ENCODE data around the gene TMEM178A. TPM values are rescaled to one million over a fixed set of nuclear protein-coding genes. Genes with fewer than 3 reads are reported as not detected.

Gene TMEM178A
- total and polyA plus RNA-seq, 2 donors (not counting 1 experiment from before 2014, with no cell fraction given): 0.69 to 0.99 TPM

DNA sequence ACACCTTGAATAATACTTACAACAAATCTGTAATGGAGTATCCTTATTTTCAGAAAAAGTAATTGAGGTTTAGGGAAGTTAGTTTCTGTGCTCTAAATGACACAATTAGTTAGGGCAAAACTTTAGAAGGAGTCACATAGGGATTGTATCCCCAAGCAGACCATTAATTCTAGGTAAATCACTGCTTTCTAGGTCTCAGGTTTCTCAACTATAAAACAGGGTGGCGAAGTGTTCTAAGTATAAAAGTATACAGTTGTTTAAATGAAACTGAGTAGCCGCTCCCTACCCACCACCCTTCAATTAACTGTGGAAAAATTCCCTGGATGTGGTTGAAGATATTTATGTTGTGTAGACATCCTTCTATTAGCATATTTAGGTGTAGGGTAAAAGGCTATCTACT is 19.9 kb upstream of the TMEM178A start:
- no peak overlapping the region for H3K27ac Mint-ChIP-seq
- H3K79me2 ChIP-seq (ENCODE audit: control insufficient read depth, insufficient read depth, low read length): no peaks in the 10 kb centered on the region
- H3K27me3 Mint-ChIP-seq: peaks cover 8% of the 10 kb centered on the region
- no peaks in the 10 kb centered on the region for H4K20me1 ChIP-seq (ENCODE audit: control insufficient read depth, insufficient read depth, low read length, poor library complexity, severe bottlenecking)
- no peaks in the 10 kb centered on the region for H3K4me1 Mint-ChIP-seq
- no peaks in the 10 kb centered on the region for H3K36me3 ChIP-seq (replicated peaks in 1 of 2; ENCODE audit: control extremely low read depth in 1 of 2, control insufficient read depth in 1 of 2, extremely low read depth in 1 of 2, insufficient read depth in 2 of 2, low read length in 1 of 2)
- TF ChIP-seq, protein P1, sequence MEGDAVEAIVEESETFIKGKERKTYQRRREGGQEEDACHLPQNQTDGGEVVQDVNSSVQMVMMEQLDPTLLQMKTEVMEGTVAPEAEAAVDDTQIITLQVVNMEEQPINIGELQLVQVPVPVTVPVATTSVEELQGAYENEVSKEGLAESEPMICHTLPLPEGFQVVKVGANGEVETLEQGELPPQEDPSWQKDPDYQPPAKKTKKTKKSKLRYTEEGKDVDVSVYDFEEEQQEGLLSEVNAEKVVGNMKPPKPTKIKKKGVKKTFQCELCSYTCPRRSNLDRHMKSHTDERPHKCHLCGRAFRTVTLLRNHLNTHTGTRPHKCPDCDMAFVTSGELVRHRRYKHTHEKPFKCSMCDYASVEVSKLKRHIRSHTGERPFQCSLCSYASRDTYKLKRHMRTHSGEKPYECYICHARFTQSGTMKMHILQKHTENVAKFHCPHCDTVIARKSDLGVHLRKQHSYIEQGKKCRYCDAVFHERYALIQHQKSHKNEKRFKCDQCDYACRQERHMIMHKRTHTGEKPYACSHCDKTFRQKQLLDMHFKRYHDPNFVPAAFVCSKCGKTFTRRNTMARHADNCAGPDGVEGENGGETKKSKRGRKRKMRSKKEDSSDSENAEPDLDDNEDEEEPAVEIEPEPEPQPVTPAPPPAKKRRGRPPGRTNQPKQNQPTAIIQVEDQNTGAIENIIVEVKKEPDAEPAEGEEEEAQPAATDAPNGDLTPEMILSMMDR (IDR thresholded peaks at IDR 0.05): no peak
- no peak for TF ChIP-seq EZH2 (IDR thresholded peaks at IDR 0.05; ENCODE audit: borderline replicate concordance, insufficient read depth, low read depth, low read length, poor library complexity, severe bottlenecking)
- no peak overlapping the region for H3K4me2 ChIP-seq (replicated peaks; ENCODE audit: low read depth, low read length, poor library complexity, severe bottlenecking)
- H3K27me3 ChIP-seq (replicated peaks in 1 of 4; ENCODE audit: control extremely low read depth in 1 of 4, control insufficient read depth in 3 of 4, insufficient read depth in 4 of 4, low read length in 3 of 4): no peaks in the 10 kb centered on the region
- POLR2A ChIA-PET: no interaction called here
- DNase-seq (no peak), ATAC-seq (ENCODE audit: low read depth) (no peak)
- H3K4me3 ChIP-seq (ENCODE audit: control extremely low read depth in 1 of 5, extremely low read depth in 1 of 5, insufficient read depth in 1 of 5, low read depth in 2 of 5, low read length in 4 of 5): no peak overlapping the region
- CTCF ChIA-PET: no interaction called here
- intact Hi-C loops (cut with micrococcal nuclease): no loop called here
- WGBS (ENCODE audit: insufficient coverage): no CpG with 5 or more reads among the region's 2 CpGs
- no peak overlapping the region for H3K4me3 Mint-ChIP-seq
- no peak overlapping the region for H2AFZ ChIP-seq (ENCODE audit: insufficient read depth, low read depth, low read length, poor library complexity, severe bottlenecking)
- H3K4me1 ChIP-seq (ENCODE audit: control insufficient read depth in 2 of 2, insufficient read depth in 2 of 2, low read length in 2 of 2): no peaks in the 10 kb centered on the region
- no peaks in the 10 kb centered on the region for H3K9me3 Mint-ChIP-seq (ENCODE audit: insufficient read depth)
- H3K9ac ChIP-seq (ENCODE audit: low read length): no peak overlapping the region
- H3K9me3 ChIP-seq (ENCODE audit: control extremely low read depth in 1 of 3, control insufficient read depth in 2 of 3, insufficient read depth in 1 of 3, low read length in 2 of 3): no peaks in the 10 kb centered on the region
- no peak overlapping the region for H3K27ac ChIP-seq (ENCODE audit: low read length in 2 of 2)

DNA sequence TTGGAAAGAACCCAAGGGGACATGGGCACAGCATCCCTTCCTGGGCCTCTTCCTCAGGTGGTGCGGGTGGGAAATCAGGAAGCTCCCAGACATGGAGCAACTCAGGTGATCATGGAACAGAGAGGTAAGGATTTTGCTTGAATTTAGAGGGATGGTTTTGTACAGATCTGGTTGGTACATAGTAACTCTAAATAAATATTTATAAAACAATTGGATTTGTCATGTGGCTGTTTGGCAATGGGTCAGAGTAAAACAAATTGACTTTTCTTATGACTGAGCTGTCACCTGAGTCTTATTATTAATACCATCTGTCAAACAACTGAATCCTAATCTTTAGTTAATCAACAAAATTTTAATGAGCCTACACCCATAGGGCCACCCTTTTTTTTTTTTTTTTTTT is 19.4 kb upstream of the TMEM178A start:
- 100% methylated on average over 1 of the region's 1 CpG for WGBS (ENCODE audit: insufficient coverage)
- no peak for DNase-seq
- Histone ChIP-seq H2AFZ (ENCODE audit: insufficient read depth, low read depth, low read length, poor library complexity, severe bottlenecking) (no peak overlapping the region), H3K4me1 (ENCODE audit: control insufficient read depth in 2 of 2, insufficient read depth in 2 of 2, low read length in 2 of 2) (no peaks in the 10 kb centered on the region), H4K20me1 (ENCODE audit: control insufficient read depth, insufficient read depth, low read length, poor library complexity, severe bottlenecking) (no peaks in the 10 kb centered on the region), H3K9ac (ENCODE audit: low read length) (no peak overlapping the region), H3K27me3 (replicated peaks in 1 of 4; ENCODE audit: control extremely low read depth in 1 of 4, control insufficient read depth in 3 of 4, insufficient read depth in 4 of 4, low read length in 3 of 4) (no peaks in the 10 kb centered on the region), H3K4me3 (ENCODE audit: control extremely low read depth in 1 of 5, extremely low read depth in 1 of 5, insufficient read depth in 1 of 5, low read depth in 2 of 5, low read length in 4 of 5) (no peak overlapping the region), H3K27ac (ENCODE audit: low read length in 2 of 2) (no peak overlapping the region), H3K4me2 (replicated peaks; ENCODE audit: low read depth, low read length, poor library complexity, severe bottlenecking) (no peak overlapping the region), H3K9me3 (ENCODE audit: control extremely low read depth in 1 of 3, control insufficient read depth in 2 of 3, insufficient read depth in 1 of 3, low read length in 2 of 3) (no peaks in the 10 kb centered on the region), H3K79me2 (ENCODE audit: control insufficient read depth, insufficient read depth, low read length) (no peaks in the 10 kb centered on the region), H3K36me3 (replicated peaks in 1 of 2; ENCODE audit: control extremely low read depth in 1 of 2, control insufficient read depth in 1 of 2, extremely low read depth in 1 of 2, insufficient read depth in 2 of 2, low read length in 1 of 2) (no peaks in the 10 kb centered on the region)
- H3K27ac Mint-ChIP-seq: no peak overlapping the region
- no peaks in the 10 kb centered on the region for H3K9me3 Mint-ChIP-seq (ENCODE audit: insufficient read depth)
- POLR2A ChIA-PET: no interaction called here
- intact Hi-C loops (cut with micrococcal nuclease): no loop called here
- CTCF ChIA-PET: no interaction called here
- no peaks in the 10 kb centered on the region for H3K4me1 Mint-ChIP-seq
- peaks cover 5% of the 10 kb centered on the region for H3K27me3 Mint-ChIP-seq
- ATAC-seq (ENCODE audit: low read depth): no peak
- TF ChIP-seq, protein P1 (IDR thresholded peaks at IDR 0.05): no peak
- no peak for TF ChIP-seq EZH2 (IDR thresholded peaks at IDR 0.05; ENCODE audit: borderline replicate concordance, insufficient read depth, low read depth, low read length, poor library complexity, severe bottlenecking)
- H3K4me3 Mint-ChIP-seq: no peak overlapping the region

Measured in B cell (primary cell).